Endometrium (tissue), 2 donors: ENCODE data around the gene HEXD.

Experiments
- FAIRE-seq: peaks from 2 replicates; lab custom pipeline; 2012; peaks lifted over from hg19 to GRCh38; lab: Jason Lieb, UNC
- donor health status: control.
- donor health status: control.

Gene HEXD

DNA sequence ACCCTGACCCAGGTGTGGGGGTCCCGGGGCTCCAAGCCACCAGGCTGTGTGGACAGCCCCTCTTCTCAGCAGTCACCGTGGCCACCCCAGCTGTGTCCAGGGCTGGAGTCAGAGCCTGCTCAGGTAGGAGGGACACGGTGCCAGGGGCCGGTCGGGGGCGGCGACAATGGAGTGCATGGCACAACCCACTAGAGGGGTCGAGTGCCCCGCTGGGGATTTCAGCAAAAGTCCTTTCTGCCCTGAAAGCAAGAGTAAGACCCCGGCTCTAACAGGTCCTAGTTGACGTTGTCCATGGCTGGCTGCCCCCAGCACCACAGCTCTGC lies 35.3 kb upstream of the HEXD start:
- no peak for FAIRE-seq

DNA sequence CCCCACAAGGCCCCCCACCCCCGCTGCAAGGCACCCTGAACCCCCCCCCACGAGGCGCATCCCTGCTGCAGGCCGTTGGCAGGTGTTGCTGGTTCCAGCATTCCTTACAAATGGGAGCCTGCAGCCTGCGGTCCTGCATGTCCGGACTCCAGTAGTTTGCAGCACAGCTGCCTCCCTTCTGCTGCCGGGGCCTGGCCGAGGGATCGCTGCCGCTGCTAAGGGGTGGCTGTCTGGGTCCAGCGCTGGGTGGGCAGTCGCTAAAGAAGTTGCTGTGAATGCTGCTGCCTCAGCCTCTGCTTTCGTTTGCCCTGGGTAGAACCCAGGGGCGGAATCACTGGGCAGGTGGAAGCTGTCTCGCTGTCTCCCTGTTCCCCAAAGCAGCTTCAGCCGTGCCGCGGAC lies 34.7 kb upstream of the HEXD start:
- FAIRE-seq = no peak

DNA sequence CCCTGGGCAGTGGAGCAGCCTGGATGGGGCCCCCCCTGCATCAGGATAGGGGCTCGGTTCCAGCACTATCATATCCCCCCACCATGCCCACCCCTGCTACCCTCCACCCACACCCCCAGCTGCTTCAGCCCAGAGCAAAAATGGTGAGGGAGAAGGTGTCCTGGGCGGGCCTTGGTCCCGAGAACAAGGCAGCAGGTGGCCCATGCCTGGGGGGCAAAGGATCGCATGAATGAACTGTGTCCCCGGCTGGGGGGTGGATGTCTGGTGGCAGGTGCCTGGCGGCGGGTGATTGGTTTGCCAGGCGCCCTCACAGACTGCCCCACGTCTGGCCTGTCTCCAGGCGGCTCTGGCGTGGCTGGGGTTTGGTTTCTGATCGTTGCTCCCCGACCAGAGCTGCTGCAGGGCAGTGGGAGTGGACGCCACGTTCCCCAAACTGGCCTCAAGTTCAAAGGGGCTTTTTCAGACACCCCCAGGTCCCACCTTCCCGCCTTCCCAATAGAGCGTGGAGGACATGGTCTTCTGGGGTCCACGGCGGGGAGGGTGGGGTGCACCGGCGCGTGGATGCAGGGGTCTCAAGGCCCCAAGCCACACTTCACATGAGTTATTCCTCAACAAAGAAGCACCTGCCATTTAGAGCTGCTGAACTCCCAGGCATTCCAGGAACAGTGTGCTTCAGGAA lies 34.0 kb upstream of the HEXD start:
- no peak for FAIRE-seq

DNA sequence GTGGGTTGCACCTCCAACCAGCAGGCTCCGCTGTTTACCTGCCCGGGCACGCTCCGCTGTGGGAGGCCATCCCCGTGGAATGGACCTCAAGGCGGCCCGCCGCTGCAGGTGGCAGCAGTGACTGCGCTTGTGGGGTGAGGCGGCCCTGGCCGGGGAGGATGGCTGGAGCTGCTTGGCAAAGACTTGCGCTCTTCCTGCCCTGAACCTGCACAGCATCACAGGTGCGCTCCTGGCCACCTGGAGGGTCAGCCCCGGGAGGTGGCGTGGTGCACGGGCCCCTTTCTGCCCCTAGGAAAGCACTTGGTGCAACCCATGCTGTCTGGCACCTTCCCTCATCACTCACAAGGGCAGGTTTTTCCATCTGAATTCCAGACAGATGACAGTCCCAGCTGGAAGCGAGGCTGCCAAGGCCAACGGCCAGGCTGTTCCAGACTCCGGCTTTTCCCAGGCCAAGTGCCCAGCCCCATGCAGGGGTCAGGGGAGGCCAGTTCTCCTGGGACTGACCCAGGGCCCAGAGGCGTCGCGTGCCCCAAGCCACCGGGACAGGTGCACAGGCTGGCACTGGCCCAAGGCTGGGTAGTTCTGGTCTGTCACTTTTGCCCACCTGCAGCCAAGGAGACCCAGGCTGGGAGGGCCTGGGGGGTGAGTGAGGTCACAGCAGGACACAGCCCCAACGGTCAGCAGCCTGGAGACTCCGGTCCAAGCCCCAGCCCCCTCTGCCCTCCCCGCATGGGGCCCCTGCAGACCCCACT lies 33.2 kb upstream of the HEXD start:
- FAIRE-seq = no peak

DNA sequence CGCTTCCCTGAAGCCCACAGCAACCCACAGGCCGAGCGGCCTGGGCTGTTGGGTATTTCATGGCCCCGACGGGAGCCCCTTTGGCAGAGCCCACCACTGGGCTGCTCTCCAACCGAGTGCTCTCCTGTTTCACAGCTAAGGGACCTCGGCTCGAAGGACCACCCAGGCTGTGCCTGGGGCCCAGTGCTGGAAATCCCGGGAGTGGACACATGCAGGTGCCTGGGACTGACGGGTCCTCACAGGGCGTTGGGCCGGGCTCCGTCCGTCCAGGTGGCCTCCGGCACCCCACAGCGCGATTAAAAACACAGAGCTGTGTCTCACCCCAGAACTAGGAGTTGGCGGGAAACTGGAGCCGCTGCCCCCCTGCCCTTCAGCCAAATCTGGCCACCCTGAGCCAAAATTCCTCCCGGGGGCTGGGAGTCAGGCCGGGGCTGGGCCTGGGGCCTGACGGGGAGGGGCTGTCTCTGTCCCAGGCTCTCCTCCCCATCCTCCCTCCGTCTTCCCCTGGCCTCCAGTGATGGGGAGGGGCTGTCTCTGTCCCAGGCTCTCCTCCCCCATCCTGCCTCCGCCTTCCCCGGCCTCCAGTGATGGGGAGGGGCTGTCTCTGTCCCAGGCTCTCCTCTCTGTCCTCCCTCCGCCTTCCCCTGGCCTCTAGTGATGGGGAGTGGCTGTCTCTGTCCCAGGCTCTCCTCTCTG lies 32.4 kb upstream of the HEXD start:
- FAIRE-seq = no peak

DNA sequence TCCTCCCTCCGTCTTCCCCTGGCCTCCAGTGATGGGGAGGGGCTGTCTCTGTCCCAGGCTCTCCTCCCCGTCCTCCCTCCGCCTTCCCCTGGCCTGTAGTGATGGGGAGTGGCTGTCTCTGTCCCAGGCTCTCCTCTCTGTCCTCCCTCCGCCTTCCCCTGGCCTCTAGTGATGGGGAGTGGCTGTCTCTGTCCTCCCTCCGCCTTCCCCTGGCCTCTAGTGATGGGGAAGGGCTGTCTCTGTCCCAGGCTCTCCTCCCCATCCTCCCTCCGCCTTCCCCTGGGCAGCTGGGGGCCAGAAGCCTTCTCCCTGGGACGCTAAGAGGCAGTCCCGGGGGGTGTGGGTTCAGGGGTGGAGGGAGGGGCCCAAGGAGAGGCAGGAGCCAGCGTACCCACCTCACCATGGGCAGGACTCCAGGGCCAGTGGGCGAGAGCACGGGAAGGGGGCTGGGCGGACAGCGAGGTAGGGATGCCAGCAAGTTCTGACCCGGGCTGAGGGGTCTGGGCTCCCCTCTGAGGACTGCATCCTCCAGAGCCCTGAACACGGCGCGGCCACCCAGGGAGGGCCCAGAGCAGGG lies 31.8 kb upstream of the HEXD start:
- no peak for FAIRE-seq

- FAIRE-seq = no peak
Measured at GRCh38 chr17:82386881-82387704, 31.1 kb upstream of the HEXD start.

GRCh38 chr17:82387705-82388106 lies 30.4 kb upstream of the HEXD start:
- FAIRE-seq = no peak

GRCh38 chr17:82388223-82388921 lies 29.8 kb upstream of the HEXD start:
- no peak for FAIRE-seq

GRCh38 chr17:82388922-82389283 lies 29.2 kb upstream of the HEXD start:
- no peak for FAIRE-seq

GRCh38 chr17:82389379-82389778 lies 28.8 kb upstream of the HEXD start:
- no peak for FAIRE-seq

DNA sequence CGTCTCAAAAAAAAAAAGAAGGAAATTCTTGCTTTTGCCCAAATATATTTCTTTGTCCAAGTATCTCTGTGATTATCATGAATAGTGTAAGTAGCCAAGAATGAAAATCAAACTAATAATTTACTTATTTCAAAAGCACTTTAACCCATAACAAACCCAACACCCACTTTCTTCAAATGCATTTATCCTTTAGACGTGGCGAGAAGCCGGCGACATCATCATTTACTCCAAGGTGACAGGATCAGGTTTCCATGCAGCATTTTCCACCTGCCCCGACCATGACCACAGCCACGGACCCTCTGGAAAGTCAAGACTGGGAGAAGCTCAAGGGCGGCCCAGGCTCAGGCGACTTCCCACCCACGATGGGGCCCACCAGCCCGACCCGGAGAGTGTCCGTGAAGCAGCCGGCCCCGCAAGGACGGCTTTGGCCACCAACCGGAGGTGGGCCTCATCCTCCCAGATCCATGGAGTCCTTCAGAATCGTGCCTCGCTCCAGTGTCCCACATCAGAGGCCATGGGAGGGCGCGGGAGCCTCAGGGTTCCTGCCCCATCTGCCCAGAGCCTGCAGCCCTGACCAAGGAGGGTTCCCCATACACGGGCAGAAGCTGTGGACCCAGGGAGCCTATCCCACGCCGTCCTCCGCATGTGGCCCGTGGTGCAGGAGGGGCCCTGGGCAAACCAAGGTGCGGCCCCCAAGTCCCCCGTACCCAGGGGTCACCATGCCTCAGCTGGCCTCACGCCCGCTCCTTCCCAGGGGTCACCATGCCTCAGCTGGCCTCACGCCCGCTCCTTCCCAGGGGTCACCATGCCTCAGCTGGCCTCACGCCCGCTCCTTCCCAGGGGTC lies 27.9 kb upstream of the HEXD start:
- no peak for FAIRE-seq

DNA sequence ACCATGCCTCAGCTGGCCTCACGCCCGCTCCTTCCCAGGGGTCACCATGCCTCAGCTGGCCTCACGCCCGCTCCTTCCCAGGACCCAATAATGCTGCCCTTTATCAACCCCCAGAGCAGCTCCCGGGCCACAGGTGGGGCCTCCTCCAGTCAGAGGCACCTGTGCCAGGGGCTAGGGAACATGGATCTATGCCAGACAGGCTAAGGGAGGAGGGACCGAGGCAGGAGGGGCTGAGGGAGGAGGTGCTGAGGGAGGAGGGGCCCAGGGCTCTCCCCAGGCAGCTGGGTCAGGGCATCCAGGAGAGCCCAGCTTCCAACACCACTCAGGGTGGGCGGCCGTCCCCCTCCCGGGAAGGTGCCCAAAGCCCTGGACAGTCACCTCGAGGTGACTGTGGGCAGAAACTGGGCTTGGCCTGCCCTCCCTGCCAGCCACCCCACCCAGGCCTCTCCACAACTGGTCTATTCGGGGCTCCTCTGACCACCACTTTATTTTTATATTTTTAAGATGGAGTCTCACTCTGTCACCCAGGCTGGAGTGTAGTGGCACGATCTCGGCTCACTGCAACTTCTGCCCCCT lies 27.2 kb upstream of the HEXD start:
- no peak for FAIRE-seq

DNA sequence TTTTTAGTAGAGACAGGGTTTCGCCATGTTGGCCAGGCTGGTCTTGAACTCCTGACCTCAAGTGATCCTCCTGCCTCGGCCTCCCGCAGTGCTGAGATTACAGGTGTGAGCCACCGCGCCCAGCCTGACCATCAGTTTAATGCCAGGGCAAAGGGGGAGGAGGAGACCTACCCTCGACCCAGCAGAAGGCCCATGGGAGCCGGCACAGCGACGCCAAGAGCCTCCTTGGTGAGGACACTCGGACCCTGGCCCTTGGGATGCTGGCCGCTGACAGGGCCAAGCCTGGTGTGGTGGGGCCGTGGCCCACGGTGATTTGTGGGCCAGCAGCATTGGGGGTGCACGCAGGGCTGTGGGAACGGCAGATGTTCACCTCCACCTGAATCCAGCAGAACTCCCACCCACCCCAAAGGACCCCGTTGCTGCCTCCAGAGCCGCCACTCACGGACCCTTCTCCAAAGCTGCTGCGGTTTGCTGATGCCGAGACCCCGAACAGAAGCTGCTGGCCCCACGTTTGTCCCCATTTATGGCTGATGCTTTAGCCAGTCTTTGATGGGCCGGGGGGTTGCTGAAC lies 26.6 kb upstream of the HEXD start:
- no peak for FAIRE-seq

- no peak for FAIRE-seq
Measured at GRCh38 chr17:82392209-82392920, 25.8 kb upstream of the HEXD start.

- FAIRE-seq = no peak
Measured at GRCh38 chr17:82392941-82393340, 25.2 kb upstream of the HEXD start.

DNA sequence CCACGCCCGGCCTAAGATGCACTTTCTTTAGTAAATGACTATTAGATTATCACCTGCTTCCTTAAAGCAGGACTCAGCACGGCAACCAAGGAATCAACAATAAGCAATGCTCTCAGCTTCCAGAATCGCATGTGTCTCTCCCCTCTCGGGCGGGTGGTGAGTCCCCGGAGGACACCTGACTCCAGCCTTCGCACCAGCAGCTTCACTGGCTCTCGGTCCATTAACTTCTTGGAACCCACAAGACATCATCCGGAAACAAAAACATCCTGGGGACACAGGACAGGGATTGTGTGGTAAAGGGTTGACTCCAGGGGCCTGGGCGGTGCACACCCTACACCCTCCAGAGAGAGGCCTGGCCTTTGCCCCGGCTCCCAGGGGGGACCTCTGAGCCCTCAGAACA lies 23.9 kb upstream of the HEXD start:
- FAIRE-seq = no peak

GRCh38 chr17:82396601-82397435 lies 21.3 kb upstream of the HEXD start:
- FAIRE-seq = no peak
